DOHH2 (cell line): ENCODE data around the gene CNTN4.

Experiments
- H3F3A ChIP-seq: fragments of 200-600 bp; sonication (generic), shearing (Covaris generic); 2 replicates; pipeline ENCODE4 v1.6.0; 2016; ENCODE audit warnings: antibody characterized with exemption, mild to moderate bottlenecking; ENCODE audit not compliant: control insufficient read depth, insufficient read depth
- H3K27ac ChIP-seq: fragments of 200-600 bp; sonication (generic); 2 replicates; pipeline ENCODE4 v1.5.1; 2014; ENCODE audit warnings: low read depth, mild to moderate bottlenecking, low read length, moderate library complexity
- H3K27me3 ChIP-seq: fragments of 200-600 bp; sonication (generic); 2 replicates; pipeline ENCODE4 v1.6.1; 2014; ENCODE audit warnings: mild to moderate bottlenecking, low read length, mixed read lengths; ENCODE audit not compliant: control insufficient read depth
- H3K36me3 ChIP-seq: fragments of 200-600 bp; sonication (generic); 2 replicates; pipeline ENCODE4 v1.6.1; 2014; ENCODE audit warnings: mild to moderate bottlenecking, low read length, moderate library complexity, mixed read lengths; ENCODE audit not compliant: control insufficient read depth
- H3K4me1 ChIP-seq: fragments of 200-600 bp; sonication (generic); 2 replicates; pipeline ENCODE4 v1.6.1; 2014; ENCODE audit warnings: mild to moderate bottlenecking, low read length, mixed read lengths; ENCODE audit not compliant: control insufficient read depth
- H3K4me2 ChIP-seq: fragments of 200-600 bp; sonication (generic); 2 replicates; pipeline ENCODE4 v1.6.0; 2014; ENCODE audit warnings: mild to moderate bottlenecking, low read length, moderate library complexity
- H3K4me3 ChIP-seq: fragments of 200-600 bp; sonication (generic); 2 replicates; pipeline ENCODE4 v1.5.1; 2014; ENCODE audit warnings: mild to moderate bottlenecking, low read length, mixed read lengths
- H3K79me2 ChIP-seq: fragments of 200-600 bp; sonication (generic); 2 replicates; pipeline ENCODE4 v1.6.1; 2014; ENCODE audit warnings: mild to moderate bottlenecking, low read length, mixed read lengths; ENCODE audit not compliant: control insufficient read depth
- H3K9me2 ChIP-seq: fragments of 200-600 bp; sonication (generic); replicated peaks from 2 replicates; pipeline ENCODE4 v1.6.1; 2014; ENCODE audit warnings: mild to moderate bottlenecking, low read length, mixed read lengths; ENCODE audit not compliant: control insufficient read depth
- H3K9me3 ChIP-seq: fragments of 200-600 bp; sonication (generic); 2 replicates; pipeline ENCODE4 v1.6.1; 2014; ENCODE audit warnings: antibody characterized with exemption, low read length, mixed read lengths; ENCODE audit not compliant: control insufficient read depth, insufficient read depth
- H4K20me1 ChIP-seq: fragments of 200-600 bp; sonication (generic); 2 replicates; pipeline ENCODE4 v1.6.0; 2014; ENCODE audit warnings: low read depth, mild to moderate bottlenecking, antibody characterized with exemption, low read length, moderate library complexity; ENCODE audit not compliant: control insufficient read depth, insufficient read depth
- CTCF ChIP-seq: fragments of 200-600 bp; sonication (generic); IDR thresholded peaks from one replicate; pipeline ENCODE4 v1.5.1; 2014; ENCODE audit warnings: antibody characterized with exemption, mild to moderate bottlenecking, low read depth, low read length; ENCODE audit not compliant: poor library complexity, severe bottlenecking
- EZH2phosphoT487 ChIP-seq: fragments of 200-600 bp; sonication (generic); IDR thresholded peaks from 2 replicates; pipeline ENCODE4 v1.6.1; 2017; ENCODE audit warnings: borderline replicate concordance, mild to moderate bottlenecking, antibody characterized with exemption, low read length, moderate library complexity, mixed read lengths

The CNTN4 gene

GRCh38 chr3:2869905-2870304, 771.2 kb downstream of the CNTN4 start:
- H3F3A ChIP-seq, result no peaks in the 10 kb centered on the region
- H3K4me2 ChIP-seq, result no peak overlapping the region
- no peaks in the 10 kb centered on the region for H4K20me1 ChIP-seq
- no peak overlapping the region for H3K4me3 ChIP-seq
- H3K36me3 ChIP-seq, result no peaks in the 10 kb centered on the region
- H3K27me3 ChIP-seq, result no peaks in the 10 kb centered on the region
- no peaks in the 10 kb centered on the region for H3K9me3 ChIP-seq
- no peak for TF ChIP-seq CTCF
- no peak for TF ChIP-seq EZH2phosphoT487
- H3K9me2 ChIP-seq, result no peaks in the 10 kb centered on the region
- no peak overlapping the region for H3K27ac ChIP-seq
- H3K79me2 ChIP-seq, result no peaks in the 10 kb centered on the region
- H3K4me1 ChIP-seq, result no peaks in the 10 kb centered on the region

- Histone ChIP-seq H3K9me2 (no peaks in the 10 kb centered on the region), H3F3A (no peaks in the 10 kb centered on the region), H3K4me3 (no peak overlapping the region), H4K20me1 (no peaks in the 10 kb centered on the region), H3K27me3 (no peaks in the 10 kb centered on the region), H3K4me1 (no peaks in the 10 kb centered on the region), H3K79me2 (no peaks in the 10 kb centered on the region), H3K4me2 (no peak overlapping the region), H3K36me3 (no peaks in the 10 kb centered on the region), H3K27ac (no peak overlapping the region), H3K9me3 (no peaks in the 10 kb centered on the region)
- TF ChIP-seq EZH2phosphoT487 (no peak), CTCF (no peak)
Observed at GRCh38 chr3:2870724-2871333, 772.2 kb downstream of the CNTN4 start.

GRCh38 chr3:2872884-2873283, 774.2 kb downstream of the CNTN4 start:
- H4K20me1 ChIP-seq, result no peaks in the 10 kb centered on the region
- H3F3A ChIP-seq, result no peaks in the 10 kb centered on the region
- TF ChIP-seq CTCF (no peak), EZH2phosphoT487 (no peak)

More at GRCh38 chr3:2872884-2873283, 774.2 kb downstream of the CNTN4 start:
- Histone ChIP-seq H3K9me2 (no peaks in the 10 kb centered on the region), H3K79me2 (no peaks in the 10 kb centered on the region), H3K36me3 (no peaks in the 10 kb centered on the region), H3K4me1 (no peaks in the 10 kb centered on the region), H3K4me3 (no peak overlapping the region), H3K9me3 (no peaks in the 10 kb centered on the region), H3K27me3 (no peaks in the 10 kb centered on the region), H3K4me2 (no peak overlapping the region), H3K27ac (no peak overlapping the region)
